ENCODE results near the gene SCARB1. TPM values are rescaled to one million over a fixed set of nuclear protein-coding genes. Genes with fewer than 3 reads are reported as not detected.

Gene SCARB1
- total RNA-seq, 1 donor from 2014 or later: 24.0 TPM

DNA sequence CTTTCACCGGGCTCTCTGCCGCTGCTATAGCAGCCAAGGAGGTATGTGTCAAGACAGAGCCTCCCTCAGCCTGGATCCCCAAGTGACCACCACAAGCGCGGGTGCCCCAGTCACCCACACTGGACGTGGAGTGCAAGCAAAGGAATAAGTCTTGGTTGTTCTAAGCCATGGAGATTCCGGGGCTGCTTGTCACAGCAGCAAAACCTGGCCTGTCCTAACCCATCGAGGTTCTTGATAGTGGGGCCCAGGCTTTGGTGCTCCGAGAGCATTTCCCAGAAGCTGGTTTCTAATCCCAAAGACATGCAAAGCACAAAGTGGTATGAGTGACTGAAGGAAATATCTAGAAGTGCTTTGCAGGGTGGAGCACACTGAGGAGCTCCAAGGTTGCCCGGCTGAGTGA lies 51.3 kb downstream of the SCARB1 start:
- Histone ChIP-seq H3K36me3 (peaks cover 18% of the 10 kb centered on the region), H3K27ac (no peak overlapping the region), H3K9me3 (no peaks in the 10 kb centered on the region), H3K4me3 (no peak overlapping the region), H3K4me1 (no peaks in the 10 kb centered on the region), H3K27me3 (ENCODE audit: low read depth) (no peaks in the 10 kb centered on the region)
- DNase-seq (no peak), ATAC-seq (no peak)
- TF ChIP-seq, protein P1, sequence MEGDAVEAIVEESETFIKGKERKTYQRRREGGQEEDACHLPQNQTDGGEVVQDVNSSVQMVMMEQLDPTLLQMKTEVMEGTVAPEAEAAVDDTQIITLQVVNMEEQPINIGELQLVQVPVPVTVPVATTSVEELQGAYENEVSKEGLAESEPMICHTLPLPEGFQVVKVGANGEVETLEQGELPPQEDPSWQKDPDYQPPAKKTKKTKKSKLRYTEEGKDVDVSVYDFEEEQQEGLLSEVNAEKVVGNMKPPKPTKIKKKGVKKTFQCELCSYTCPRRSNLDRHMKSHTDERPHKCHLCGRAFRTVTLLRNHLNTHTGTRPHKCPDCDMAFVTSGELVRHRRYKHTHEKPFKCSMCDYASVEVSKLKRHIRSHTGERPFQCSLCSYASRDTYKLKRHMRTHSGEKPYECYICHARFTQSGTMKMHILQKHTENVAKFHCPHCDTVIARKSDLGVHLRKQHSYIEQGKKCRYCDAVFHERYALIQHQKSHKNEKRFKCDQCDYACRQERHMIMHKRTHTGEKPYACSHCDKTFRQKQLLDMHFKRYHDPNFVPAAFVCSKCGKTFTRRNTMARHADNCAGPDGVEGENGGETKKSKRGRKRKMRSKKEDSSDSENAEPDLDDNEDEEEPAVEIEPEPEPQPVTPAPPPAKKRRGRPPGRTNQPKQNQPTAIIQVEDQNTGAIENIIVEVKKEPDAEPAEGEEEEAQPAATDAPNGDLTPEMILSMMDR (IDR thresholded peaks at IDR 0.05): no peak
- intact Hi-C loops (cut with DNase I): no loop called here

DNA sequence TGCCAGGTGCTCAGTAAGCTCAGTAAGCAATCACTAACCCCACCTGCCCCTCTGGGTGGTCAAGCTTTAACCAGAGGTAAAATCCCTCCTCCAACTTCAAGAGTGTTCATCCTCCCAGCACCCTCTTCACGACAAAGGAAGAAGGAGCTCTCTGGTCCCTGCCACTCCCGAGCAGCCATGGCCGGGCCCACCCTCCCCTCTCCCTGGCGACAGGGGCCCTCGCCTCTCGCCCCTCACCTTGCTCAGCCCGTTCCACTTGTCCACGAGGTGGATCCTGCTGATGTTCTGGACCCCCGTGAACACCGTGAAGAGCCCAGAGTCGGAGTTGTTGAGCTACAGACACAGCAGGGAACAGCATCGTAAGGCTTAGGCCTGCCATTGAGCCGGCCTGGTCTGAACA lies 52.0 kb downstream of the SCARB1 start:
- no peak for ATAC-seq
- Histone ChIP-seq H3K4me1 (no peaks in the 10 kb centered on the region), H3K27ac (no peak overlapping the region), H3K9me3 (no peaks in the 10 kb centered on the region), H3K4me3 (no peak overlapping the region), H3K36me3 (peaks cover 18% of the 10 kb centered on the region), H3K27me3 (ENCODE audit: low read depth) (no peaks in the 10 kb centered on the region)
- TF ChIP-seq, protein P1 (IDR thresholded peaks at IDR 0.05): no peak
- no peak for DNase-seq
- intact Hi-C loops (cut with DNase I): no loop called here

DNA sequence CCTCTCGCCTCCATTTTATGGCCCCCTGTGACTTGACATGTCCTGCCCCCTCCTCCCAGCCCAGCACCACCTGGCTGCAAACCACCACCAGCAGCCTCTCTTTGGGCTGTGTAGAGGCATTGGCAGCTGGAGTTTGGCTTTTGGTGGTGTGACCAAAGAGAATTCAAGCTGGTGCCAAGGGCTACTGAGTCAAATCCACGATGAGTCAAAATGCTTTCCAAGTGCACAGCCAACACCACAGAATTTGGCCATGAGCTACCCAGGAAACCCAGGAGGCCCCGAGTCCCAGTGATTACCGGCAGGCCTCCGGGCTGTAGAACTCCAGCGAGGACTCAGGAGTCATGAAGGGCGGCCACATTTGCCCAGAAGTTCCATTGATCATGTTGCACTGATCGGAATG lies 53.8 kb downstream of the SCARB1 start:
- H3K36me3 ChIP-seq: peaks cover 18% of the 10 kb centered on the region
- no peak overlapping the region for H3K27ac ChIP-seq
- no peak for DNase-seq
- ATAC-seq: no peak
- H3K4me3 ChIP-seq: no peak overlapping the region
- H3K27me3 ChIP-seq (ENCODE audit: low read depth): no peaks in the 10 kb centered on the region
- H3K9me3 ChIP-seq: no peaks in the 10 kb centered on the region
- intact Hi-C loops (cut with DNase I): no loop called here
- no peaks in the 10 kb centered on the region for H3K4me1 ChIP-seq
- TF ChIP-seq, protein P1 (IDR thresholded peaks at IDR 0.05): no peak

DNA sequence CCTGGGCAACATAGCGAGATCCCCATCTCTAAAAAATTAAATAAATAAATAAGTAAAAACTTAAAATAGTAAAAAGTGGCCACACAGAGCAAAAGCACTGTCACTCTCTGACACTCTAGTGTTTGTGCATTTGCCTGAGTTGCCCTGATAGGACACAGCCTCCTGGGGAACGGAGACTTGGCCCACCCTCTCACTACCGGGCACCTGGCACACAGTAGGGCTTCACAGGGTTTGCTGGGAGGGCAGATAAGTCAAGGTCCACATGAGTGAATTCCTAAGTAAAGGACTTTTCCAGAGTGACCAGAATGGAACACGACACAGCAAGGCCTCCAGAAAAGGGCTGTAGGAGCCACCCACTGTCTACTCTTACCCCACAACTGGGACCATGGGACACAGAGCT lies 54.3 kb downstream of the SCARB1 start:
- peaks cover 18% of the 10 kb centered on the region for H3K36me3 ChIP-seq
- H3K4me3 ChIP-seq: no peak overlapping the region
- intact Hi-C loops (cut with DNase I): no loop called here
- TF ChIP-seq, protein P1 (IDR thresholded peaks at IDR 0.05): no peak
- peaks cover 3% of the 10 kb centered on the region for H3K4me1 ChIP-seq
- DNase-seq (no peak), ATAC-seq (no peak)
- no peaks in the 10 kb centered on the region for H3K27me3 ChIP-seq (ENCODE audit: low read depth)
- H3K9me3 ChIP-seq: no peaks in the 10 kb centered on the region
- H3K27ac ChIP-seq: no peak overlapping the region

DNA sequence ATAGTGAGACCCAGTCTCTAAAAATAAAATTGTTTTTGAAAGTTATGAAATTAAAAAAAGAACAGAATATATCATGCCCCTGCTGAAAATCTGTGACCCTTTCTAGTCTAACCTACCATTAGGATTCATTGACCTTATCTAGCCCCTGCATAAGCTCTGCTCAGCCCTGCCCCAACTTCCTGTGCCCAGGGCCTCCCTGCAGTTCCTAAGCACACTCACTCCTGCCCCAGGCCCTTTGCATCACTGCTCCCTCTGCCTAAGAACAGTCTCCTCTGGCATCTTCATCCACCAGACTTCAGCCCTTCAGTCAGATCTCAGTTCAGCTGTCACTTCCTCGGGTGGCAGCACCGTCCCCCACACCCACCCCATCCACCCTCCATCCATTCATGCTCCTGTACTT lies 55.4 kb downstream of the SCARB1 start:
- H3K4me3 ChIP-seq: no peak overlapping the region
- ATAC-seq (no peak), DNase-seq (no peak)
- H3K36me3 ChIP-seq: peaks cover 10% of the 10 kb centered on the region
- no peak overlapping the region for H3K27ac ChIP-seq
- H3K9me3 ChIP-seq: no peaks in the 10 kb centered on the region
- TF ChIP-seq, protein P1 (IDR thresholded peaks at IDR 0.05): no peak
- intact Hi-C loops (cut with DNase I): no loop called here
- H3K27me3 ChIP-seq (ENCODE audit: low read depth): no peaks in the 10 kb centered on the region
- peaks cover 9% of the 10 kb centered on the region for H3K4me1 ChIP-seq

Measured in lower lobe of right lung (tissue), 2 donors.